A549 (cell line): ENCODE data around the gene CLMN.

Source experiments
- CEBPB ChIP-seq, 2 experiments: fragments of >200 bp in 1 of 2; sonication (Bioruptor Twin) in 1 of 2; formaldehyde crosslinking in 1 of 2; IDR thresholded peaks; 2 replicates each; pipeline ENCODE4 v1.6.1; 2012 to 2016
- CTCF ChIP-seq: fragments of >200 bp; sonication (Bioruptor Twin); formaldehyde crosslinking; IDR thresholded peaks from 3 replicates; pipeline ENCODE4 v1.5.1; 2016
- EP300 ChIP-seq, 2 experiments: fragments of >200 bp; sonication (Bioruptor Twin); formaldehyde crosslinking; IDR thresholded peaks; 2 replicates in 1 of 2; 3 replicates in 1 of 2; pipeline ENCODE4 v1.6.1; 2016 to 2017
- JUNB ChIP-seq: fragments of >200 bp; sonication (Bioruptor Twin); formaldehyde crosslinking; IDR thresholded peaks from 2 replicates; pipeline ENCODE4 v1.6.1; 2016
- MYC ChIP-seq: IDR thresholded peaks from 2 replicates; pipeline ENCODE4 v1.6.1; 2012; ENCODE audit warnings: mild to moderate bottlenecking, inconsistent platforms, low read length, improper control_type of control experiment, borderline replicate concordance
- POLR2A ChIP-seq: IDR thresholded peaks from 2 replicates; pipeline ENCODE4 v1.6.1; 2012; ENCODE audit warnings: mild to moderate bottlenecking, low read length
- RFX5 ChIP-seq: fragments of 450-650 bp; IDR thresholded peaks from 2 replicates; pipeline ENCODE4 v1.7.1; 2014; ENCODE audit warnings: antibody characterized with exemption, mild to moderate bottlenecking, moderate library complexity
- USF2 ChIP-seq: fragments of 450-650 bp; IDR thresholded peaks from 2 replicates; pipeline ENCODE4 v1.6.1; 2014; ENCODE audit warnings: antibody characterized with exemption
- TF ChIP-seq, protein P1 (sequence below): fragments of 250-450 bp; sonication (Bioruptor Pico); IDR thresholded peaks from 2 replicates; pipeline ENCODE4 v1.5.0; 2021; ENCODE audit warnings: mild to moderate bottlenecking, moderate library complexity, borderline replicate concordance

GRCh38 chr14:95336192-95336760 lies 16.6 kb upstream of the CLMN start:
- no peak for TF ChIP-seq CTCF
- no peak for TF ChIP-seq USF2
- TF ChIP-seq, protein P1, sequence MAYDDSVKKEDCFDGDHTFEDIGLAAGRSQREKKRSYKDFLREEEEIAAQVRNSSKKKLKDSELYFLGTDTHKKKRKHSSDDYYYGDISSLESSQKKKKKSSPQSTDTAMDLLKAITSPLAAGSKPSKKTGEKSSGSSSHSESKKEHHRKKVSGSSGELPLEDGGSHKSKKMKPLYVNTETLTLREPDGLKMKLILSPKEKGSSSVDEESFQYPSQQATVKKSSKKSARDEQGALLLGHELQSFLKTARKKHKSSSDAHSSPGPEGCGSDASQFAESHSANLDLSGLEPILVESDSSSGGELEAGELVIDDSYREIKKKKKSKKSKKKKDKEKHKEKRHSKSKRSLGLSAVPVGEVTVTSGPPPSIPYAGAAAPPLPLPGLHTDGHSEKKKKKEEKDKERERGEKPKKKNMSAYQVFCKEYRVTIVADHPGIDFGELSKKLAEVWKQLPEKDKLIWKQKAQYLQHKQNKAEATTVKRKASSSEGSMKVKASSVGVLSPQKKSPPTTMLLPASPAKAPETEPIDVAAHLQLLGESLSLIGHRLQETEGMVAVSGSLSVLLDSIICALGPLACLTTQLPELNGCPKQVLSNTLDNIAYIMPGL (CRISPR knock-in tag): no peak
- no peak for TF ChIP-seq POLR2A
- TF ChIP-seq JUNB: no peak
- TF ChIP-seq CEBPB (IDR thresholded peaks at IDR 0.05): no peak
- TF ChIP-seq RFX5: no peak
- no peak for TF ChIP-seq MYC
- no peak for TF ChIP-seq EP300 (IDR thresholded peaks at IDR 0.05)
